ENCODE measurements around the gene CD151. TPM values are rescaled to one million over a fixed set of nuclear protein-coding genes. Genes with fewer than 3 reads are reported as not detected.

The CD151 gene
- total RNA-seq, 1 donor from 2014 or later: 108 TPM

DNA sequence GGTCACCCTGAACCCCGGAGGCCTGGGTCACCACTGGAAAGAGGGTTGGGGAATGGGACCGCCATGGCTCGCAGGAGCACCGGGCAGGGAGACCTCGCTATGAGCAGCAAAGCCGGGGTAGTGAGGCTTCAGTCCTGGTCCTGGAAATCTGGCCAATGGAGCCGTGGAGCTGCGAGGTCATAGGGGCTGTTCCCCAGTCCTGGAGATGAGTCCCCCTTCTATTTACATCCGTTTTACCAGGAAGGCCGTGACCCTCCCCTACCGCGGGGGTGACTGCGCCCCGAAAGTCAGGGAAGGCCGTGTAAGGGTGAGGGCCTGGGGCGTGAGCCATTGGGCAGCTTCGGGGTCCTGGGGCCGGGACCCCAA is 28.2 kb upstream of the CD151 start:
- no peaks in the 10 kb centered on the region for H3K27me3 Mint-ChIP-seq (ENCODE audit: low read depth)
- H3K9me3 Mint-ChIP-seq: no peaks in the 10 kb centered on the region
- no peak overlapping the region for H3K27ac Mint-ChIP-seq (ENCODE audit: unreplicated experiment)

DNA sequence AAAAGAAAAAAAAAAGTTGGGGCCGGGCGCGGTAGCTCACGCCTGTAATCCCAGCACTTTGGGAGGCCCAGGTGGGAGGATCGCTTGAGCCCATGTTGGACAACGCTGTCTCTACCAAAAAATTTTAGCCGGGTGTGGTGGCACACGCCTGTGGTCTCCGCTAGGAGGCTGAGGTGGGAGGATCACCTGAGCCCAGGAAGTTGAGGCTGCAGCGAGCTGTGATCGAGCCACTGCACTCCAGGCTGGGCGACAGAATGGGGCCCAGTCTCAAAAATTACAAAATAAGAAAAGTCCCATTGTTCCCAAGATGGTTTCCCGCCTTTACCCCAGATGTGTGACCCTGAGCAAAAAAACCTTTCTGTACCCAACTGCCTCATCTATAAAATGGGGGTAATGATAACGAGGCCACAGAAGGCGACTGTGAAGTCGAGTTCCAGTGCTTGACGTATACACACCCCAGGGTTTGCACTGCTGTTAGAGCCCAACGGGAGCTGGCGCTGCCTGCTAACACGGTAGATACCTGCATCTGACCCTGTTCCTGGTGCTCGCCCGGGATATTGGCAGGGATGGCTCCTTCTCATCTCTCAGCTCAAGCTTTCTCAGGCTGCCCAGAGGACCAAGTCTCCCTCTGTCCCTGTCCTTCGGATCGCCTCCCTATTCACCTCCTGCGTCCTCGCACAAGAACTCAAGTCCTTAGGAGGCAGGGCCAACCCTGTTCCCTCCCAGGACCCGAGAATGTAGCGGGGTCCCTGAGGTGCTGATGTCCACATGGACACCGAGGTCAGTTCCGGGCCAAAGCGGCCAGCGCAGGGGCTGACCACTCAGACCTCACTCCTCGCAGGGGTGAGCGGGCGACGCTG is 24.1 kb upstream of the CD151 start:
- no peaks in the 10 kb centered on the region for H3K9me3 Mint-ChIP-seq
- no peaks in the 10 kb centered on the region for H3K27me3 Mint-ChIP-seq (ENCODE audit: low read depth)
- H3K4me1 Mint-ChIP-seq: peaks cover 27% of the 10 kb centered on the region
- peaks cover 2% of the 10 kb centered on the region for H3K36me3 Mint-ChIP-seq (ENCODE audit: low read depth)
- TF ChIP-seq, protein P1, sequence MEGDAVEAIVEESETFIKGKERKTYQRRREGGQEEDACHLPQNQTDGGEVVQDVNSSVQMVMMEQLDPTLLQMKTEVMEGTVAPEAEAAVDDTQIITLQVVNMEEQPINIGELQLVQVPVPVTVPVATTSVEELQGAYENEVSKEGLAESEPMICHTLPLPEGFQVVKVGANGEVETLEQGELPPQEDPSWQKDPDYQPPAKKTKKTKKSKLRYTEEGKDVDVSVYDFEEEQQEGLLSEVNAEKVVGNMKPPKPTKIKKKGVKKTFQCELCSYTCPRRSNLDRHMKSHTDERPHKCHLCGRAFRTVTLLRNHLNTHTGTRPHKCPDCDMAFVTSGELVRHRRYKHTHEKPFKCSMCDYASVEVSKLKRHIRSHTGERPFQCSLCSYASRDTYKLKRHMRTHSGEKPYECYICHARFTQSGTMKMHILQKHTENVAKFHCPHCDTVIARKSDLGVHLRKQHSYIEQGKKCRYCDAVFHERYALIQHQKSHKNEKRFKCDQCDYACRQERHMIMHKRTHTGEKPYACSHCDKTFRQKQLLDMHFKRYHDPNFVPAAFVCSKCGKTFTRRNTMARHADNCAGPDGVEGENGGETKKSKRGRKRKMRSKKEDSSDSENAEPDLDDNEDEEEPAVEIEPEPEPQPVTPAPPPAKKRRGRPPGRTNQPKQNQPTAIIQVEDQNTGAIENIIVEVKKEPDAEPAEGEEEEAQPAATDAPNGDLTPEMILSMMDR (conservative IDR thresholded peaks at IDR 0.05): no peak
- peak overlapping the region; percentile 98 for H3K27ac Mint-ChIP-seq (ENCODE audit: unreplicated experiment)
- DNase-seq (ENCODE audit: low read depth, low spot score): no peak
- H3K4me3 Mint-ChIP-seq: peak overlapping the region; percentile 97

More for the DNA sequence above, 28.2 kb upstream of the CD151 start:
- DNase-seq (ENCODE audit: low read depth, low spot score): no peak
- no peaks in the 10 kb centered on the region for H3K36me3 Mint-ChIP-seq (ENCODE audit: low read depth)
- TF ChIP-seq, protein P1 (conservative IDR thresholded peaks at IDR 0.05): no peak
- peak overlapping the region; percentile 84 for H3K4me3 Mint-ChIP-seq
- peaks cover 13% of the 10 kb centered on the region for H3K4me1 Mint-ChIP-seq

DNA sequence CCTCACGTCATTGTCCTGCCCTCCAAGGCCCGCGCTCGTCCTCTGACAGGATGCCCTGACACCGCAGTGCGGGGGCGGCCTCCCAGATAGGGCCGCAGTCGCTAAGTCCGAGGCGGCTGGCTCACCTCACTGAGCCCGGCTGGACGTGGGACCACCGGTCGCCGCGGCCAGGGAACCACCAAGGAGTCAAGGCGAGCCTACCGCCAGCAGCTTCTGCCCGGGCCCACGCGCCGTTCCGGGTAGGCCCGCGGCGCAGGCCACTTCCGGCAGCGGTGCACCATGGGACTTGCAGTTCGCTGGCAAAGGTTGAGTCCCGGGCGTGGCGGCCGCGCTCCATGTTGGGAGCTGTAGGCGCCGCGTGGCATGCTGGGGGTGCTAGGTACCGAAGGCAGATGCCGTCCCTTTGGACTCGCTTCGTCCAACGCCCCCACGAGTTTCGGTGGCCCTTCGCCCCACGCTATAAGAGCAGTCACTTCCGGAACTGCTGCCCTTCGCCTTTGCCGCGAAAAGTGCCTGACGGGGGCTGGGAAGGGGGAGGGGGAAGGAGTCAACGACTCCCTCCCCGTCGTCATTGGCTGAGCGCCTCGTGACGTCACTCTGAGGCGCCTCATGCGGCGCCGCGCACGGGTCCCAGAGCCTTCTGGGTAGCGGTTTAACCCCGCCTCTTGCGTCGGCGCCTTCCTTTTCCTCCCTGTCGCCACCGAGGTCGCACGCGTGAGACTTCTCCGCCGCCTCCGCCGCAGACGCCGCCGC is 23.3 kb upstream of the CD151 start, which contains the start of gene RPLP2:
RPLP2 (plus strand) TSS at position 681 of the 753 bp plus-strand sequence. CDS start 268 bp downstream, outside the sequence.
- Mint-ChIP-seq H3K27ac (ENCODE audit: unreplicated experiment) (peak within 1 kb of the TSS; percentile 99), H3K27me3 (ENCODE audit: low read depth) (no peaks in the 10 kb centered on the region), H3K36me3 (ENCODE audit: low read depth) (peaks cover 5% of the 10 kb centered on the region), H3K4me3 (peak within 1 kb of the TSS; percentile 97), H3K9me3 (no peaks in the 10 kb centered on the region), H3K4me1 (peaks cover 27% of the 10 kb centered on the region)
- TF ChIP-seq, protein P1 (conservative IDR thresholded peaks at IDR 0.05): no peak
- DNase-seq (ENCODE audit: low read depth, low spot score): peak; percentile 93

DNA sequence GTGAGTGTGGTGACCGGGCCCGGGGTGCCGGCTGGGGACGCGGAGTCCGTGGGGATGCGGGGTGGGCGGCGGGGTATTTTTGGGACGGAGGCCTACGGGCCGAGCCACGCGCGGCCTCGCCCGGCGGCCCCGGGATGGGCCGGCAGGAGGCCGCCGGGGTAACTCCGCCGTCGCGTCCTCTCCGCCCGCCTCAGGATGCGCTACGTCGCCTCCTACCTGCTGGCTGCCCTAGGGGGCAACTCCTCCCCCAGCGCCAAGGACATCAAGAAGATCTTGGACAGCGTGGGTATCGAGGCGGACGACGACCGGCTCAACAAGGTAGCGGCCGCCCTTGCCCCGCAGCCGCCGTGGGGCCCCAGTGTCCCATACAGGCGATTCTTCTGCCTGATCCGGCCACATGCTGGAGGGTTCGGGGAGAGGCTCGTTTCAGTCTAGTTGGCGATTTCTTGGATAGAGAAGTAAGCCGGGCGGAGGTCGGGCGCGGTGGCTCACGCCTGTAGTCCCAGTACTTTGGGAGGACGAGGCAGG is 22.6 kb upstream of the CD151 start:
- Mint-ChIP-seq H3K27ac (ENCODE audit: unreplicated experiment) (peak overlapping the region; percentile 57), H3K4me3 (peak overlapping the region; percentile 97), H3K9me3 (no peaks in the 10 kb centered on the region), H3K27me3 (ENCODE audit: low read depth) (no peaks in the 10 kb centered on the region), H3K4me1 (peaks cover 27% of the 10 kb centered on the region), H3K36me3 (ENCODE audit: low read depth) (peaks cover 5% of the 10 kb centered on the region)
- TF ChIP-seq, protein P1 (conservative IDR thresholded peaks at IDR 0.05): peak; percentile 19
- DNase-seq (ENCODE audit: low read depth, low spot score): no peak

DNA sequence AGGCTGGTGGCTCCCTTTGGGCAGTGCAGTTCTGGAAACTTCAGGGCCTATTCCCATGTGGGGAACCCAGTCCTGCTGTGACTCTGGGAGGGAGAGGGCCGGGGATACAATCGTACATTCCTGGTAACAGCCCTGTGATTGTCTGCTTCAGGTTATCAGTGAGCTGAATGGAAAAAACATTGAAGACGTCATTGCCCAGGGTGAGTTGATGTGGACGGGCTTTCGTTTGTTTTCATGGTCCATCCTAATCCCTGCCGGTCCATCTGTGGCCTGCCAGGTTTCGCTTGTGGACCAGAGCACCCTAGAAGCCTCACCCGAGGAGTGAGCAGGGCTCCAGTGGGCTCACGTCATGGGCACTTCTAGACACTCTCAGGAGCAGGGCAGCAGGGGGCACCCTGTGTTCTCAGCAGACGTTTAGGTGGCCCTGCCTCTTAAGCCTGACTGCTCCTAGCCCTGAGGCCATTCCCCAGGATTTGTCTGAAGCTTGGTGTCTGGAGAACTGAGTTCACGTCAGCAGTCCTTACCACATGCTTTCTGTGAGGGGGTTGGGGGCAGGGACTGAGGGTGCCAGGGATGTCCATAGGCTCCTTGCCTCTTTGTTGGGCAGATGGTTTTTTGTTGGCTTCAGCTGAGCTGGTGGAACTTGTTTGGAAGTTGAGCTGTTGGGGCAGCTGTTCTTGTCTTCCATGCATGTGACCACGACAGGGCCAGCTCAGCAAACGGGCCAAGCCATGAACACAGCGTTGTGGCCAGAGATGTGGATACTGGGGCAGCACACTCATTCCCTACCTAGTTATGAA is 21.1 kb upstream of the CD151 start:
- peaks cover 27% of the 10 kb centered on the region for H3K4me1 Mint-ChIP-seq
- H3K4me3 Mint-ChIP-seq: peak overlapping the region; percentile 89
- TF ChIP-seq, protein P1 (conservative IDR thresholded peaks at IDR 0.05): no peak
- DNase-seq (ENCODE audit: low read depth, low spot score): no peak
- no peaks in the 10 kb centered on the region for H3K27me3 Mint-ChIP-seq (ENCODE audit: low read depth)
- H3K36me3 Mint-ChIP-seq (ENCODE audit: low read depth): peaks cover 5% of the 10 kb centered on the region
- no peaks in the 10 kb centered on the region for H3K9me3 Mint-ChIP-seq
- no peak overlapping the region for H3K27ac Mint-ChIP-seq (ENCODE audit: unreplicated experiment)

Data from neural crest cell (in vitro differentiated cells).